AG04449 (cell line): ENCODE measurements around the gene DEFB113.

Experiments used
- CTCF ChIA-PET: fragments of 350-600 bp; formaldehyde crosslinking; extraction: SDS; loops from one replicate; lab custom pipeline; 2021; ENCODE audit warnings: antibody characterized with exemption; lab: Yijun Ruan, JAX
- POLR2A ChIA-PET: fragments of 400-600, 350-600 bp; formaldehyde crosslinking; extraction: SDS; loops from one replicate; lab custom pipeline; 2020; ENCODE audit warnings: antibody characterized with exemption, inconsistent platforms; lab: Yijun Ruan, JAX
- DNase-seq: peaks from one replicate; pipeline ENCODE4 v3.0.0-alpha.2; 2010; ENCODE audit warnings: low read depth, low spot score
- H3K4me3 ChIP-seq: 2 replicates; pipeline ENCODE4 v1.5.1; 2011; ENCODE audit warnings: low read depth, mild to moderate bottlenecking, control low read depth, low read length
- CTCF ChIP-seq: IDR thresholded peaks from one replicate; pipeline ENCODE4 v1.5.1; 2011; ENCODE audit warnings: mild to moderate bottlenecking, moderate library complexity, low read length, control low read depth, inconsistent platforms; ENCODE audit not compliant: insufficient read depth; ENCODE audit errors: missing control alignments

The DEFB113 gene

DNA sequence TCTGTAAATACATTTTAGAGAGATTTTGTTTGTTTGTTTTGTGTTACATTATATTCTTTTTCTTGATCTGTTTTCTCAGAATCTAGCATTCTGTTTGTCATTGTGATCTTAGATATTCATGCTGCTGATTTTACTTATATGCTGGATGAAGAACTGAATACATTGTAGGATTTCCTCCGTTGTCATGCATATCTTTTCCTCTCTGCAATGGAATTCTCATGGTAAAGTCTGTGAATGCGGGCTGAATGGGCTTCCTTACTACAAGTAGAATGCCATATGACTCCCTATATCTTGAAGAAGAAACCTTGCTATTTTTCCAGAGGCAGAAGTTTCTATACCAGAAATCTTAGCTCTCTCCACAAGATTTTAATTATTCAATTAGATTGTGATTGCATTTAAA, 3.1 kb downstream of the DEFB113 start:
- CTCF ChIA-PET, result no interaction called here
- no peak for TF ChIP-seq CTCF
- no peak for DNase-seq
- H3K4me3 ChIP-seq, result no peak overlapping the region
- POLR2A ChIA-PET, result no interaction called here

- no peak within 1 kb of the TSS for H3K4me3 ChIP-seq
- no peak for DNase-seq
- CTCF ChIA-PET, result no interaction called here
- POLR2A ChIA-PET, result no interaction called here
- no peak for TF ChIP-seq CTCF
Observed at GRCh38 chr6:49964064-49964463, 5.4 kb downstream of the DEFB113 start, which contains the start of gene DEFB114. Gene DEFB114 (minus strand): TSS chr6:49964164. CDS start chr6:49964105, 59 bp downstream.

DNA sequence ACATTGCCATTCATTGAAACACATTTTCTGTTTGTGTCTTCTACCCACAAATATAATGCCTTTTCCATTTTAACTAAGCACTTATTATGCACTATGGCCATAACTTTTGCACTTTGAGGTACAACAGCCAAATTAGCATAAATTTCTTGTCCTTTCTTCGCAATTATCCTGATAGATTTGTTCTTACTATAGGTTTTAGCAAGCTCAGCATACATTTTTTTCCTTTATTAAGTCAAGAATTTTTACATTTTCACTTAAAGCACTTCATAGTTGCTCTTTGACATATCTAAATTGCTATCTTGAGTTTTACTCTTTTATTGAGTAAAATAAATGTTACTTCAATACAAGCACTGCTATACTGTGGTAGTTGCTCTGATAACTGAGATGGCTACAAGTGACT, 11.2 kb downstream of the DEFB113 start:
- TF ChIP-seq CTCF, result no peak
- no peak overlapping the region for H3K4me3 ChIP-seq
- POLR2A ChIA-PET, result no interaction called here
- CTCF ChIA-PET, result no interaction called here
- DNase-seq, result no peak

DNA sequence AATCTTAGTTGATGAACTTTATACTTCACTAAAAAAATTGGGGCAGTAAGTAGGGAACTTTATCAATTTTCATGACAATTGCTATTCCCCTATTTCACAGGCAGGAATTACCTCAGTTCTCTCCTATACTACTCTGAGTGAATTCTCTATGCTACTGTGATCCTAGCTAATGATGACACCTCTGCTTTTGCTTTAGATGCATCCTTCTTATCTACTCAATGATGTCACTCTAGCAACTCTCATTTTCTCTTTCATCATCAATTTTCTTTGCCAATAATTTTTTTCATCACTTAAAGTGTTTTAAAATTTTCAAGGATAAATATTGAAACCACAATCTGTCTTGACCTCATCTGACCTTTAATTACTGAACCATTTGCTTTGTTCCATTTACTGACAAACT, 13.6 kb downstream of the DEFB113 start:
- no peak overlapping the region for H3K4me3 ChIP-seq
- DNase-seq, result no peak
- CTCF ChIA-PET, result no interaction called here
- no peak for TF ChIP-seq CTCF
- POLR2A ChIA-PET, result no interaction called here

DNA sequence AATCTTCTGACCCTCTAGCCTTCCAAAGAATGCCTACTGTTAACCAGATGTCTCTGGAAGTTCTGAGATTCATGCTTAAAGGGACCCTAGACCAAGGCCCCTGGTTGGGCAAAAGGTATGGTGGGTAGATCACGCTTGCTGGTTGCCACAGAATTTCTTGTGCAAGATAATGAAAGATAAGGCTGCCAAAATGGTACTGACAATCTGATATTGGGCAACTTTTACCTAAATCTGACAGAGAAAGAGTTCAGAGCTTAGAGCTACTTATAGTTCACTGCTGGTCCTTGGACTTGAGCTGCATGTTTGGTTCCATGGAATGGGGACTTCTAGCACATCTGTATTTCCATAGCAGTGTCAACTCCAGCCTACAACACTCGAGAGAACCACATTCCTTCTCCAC, 17.5 kb downstream of the DEFB113 start:
- TF ChIP-seq CTCF, result no peak
- ChIA-PET POLR2A (no interaction called here), CTCF (no interaction called here)
- no peak for DNase-seq
- no peak overlapping the region for H3K4me3 ChIP-seq

- DNase-seq, result no peak
- H3K4me3 ChIP-seq, result no peak overlapping the region
- ChIA-PET CTCF (no interaction called here), POLR2A (no interaction called here)
- no peak for TF ChIP-seq CTCF
Observed at GRCh38 chr6:49950415-49950751, 19.0 kb downstream of the DEFB113 start.

DNA sequence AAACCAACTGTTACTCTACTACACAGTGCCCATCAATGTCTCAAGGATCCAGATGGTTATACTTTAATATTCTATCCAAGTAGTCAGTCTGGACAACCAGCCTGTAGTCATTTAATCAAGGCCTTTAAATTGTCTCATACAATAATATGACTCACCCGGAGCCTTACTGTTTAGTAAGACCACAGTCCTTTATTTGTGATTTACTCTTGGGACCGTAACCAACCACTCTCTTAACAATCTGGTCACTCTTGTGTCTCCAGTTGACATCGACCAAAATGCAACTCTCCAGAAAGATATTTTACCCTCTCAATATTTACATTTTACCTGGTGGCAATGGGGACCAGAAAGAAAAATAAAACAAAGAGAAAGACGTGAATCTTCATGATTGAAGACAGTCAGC, 20.4 kb downstream of the DEFB113 start:
- ChIA-PET CTCF (no interaction called here), POLR2A (no interaction called here)
- H3K4me3 ChIP-seq, result no peak overlapping the region
- no peak for TF ChIP-seq CTCF
- no peak for DNase-seq
